Muscle of leg (tissue), 11 donors: Measurements from ENCODE around the gene HERC6. TPM values are rescaled to one million over a fixed set of nuclear protein-coding genes. Genes with fewer than 3 reads are reported as not detected.
"Not testable (repeated sequence)": the region's sequence is repeated elsewhere in the genome, so short reads cannot be mapped to it uniquely, and the experiment has no call there.

Experiments used
- DNase-seq: peaks from one replicate; pipeline ENCODE4 v3.0.0; 2013
- H3K27ac ChIP-seq: one replicate; pipeline ENCODE4 v1.5.1; 2013; ENCODE audit warnings: mild to moderate bottlenecking, low read length, control low read depth
- H3K27me3 ChIP-seq: one replicate; pipeline ENCODE4 v1.6.1; 2013; ENCODE audit warnings: low read length; ENCODE audit not compliant: control insufficient read depth, insufficient read depth
- H3K36me3 ChIP-seq: one replicate; pipeline ENCODE4 v1.6.1; 2013; ENCODE audit warnings: low read length; ENCODE audit not compliant: control insufficient read depth, insufficient read depth
- H3K4me1 ChIP-seq: one replicate; pipeline ENCODE4 v1.6.1; 2013; ENCODE audit warnings: low read length; ENCODE audit not compliant: control insufficient read depth, insufficient read depth
- H3K4me3 ChIP-seq: one replicate; pipeline ENCODE4 v1.5.1; 2013; ENCODE audit warnings: low read length, control low read depth
- H3K9me3 ChIP-seq: replicated peaks from 2 replicates; pipeline ENCODE4 v1.6.1; 2013; ENCODE audit warnings: low read depth, low read length; ENCODE audit not compliant: control insufficient read depth
- WGBS: methylation state at CpG from one replicate; pipeline ENCODE4 v1.1.5; 2013; ENCODE audit warnings: missing lambda C conversion rate; ENCODE audit not compliant: insufficient coverage; 5-methylcytosine and 5-hydroxymethylcytosine counted together
- polyA plus RNA-seq, 8 donors: library from polyadenylated mRNA; unstranded; fragments of 120-200 nt; gene quantifications; one replicate each; pipeline versions ENCODE4 v1.2.1 to v1.2.3, GENCODE V29; 2013; ENCODE audit warnings: inconsistent platforms in 1 of 8, low replicate concordance in 1 of 8; ENCODE audit not compliant: insufficient read length in 8 of 8, insufficient read depth in 1 of 8
- total RNA-seq: library from RNA; stranded (reverse); fragments of 120-200 nt; gene quantifications from one replicate; pipeline ENCODE4 v1.2.4, GENCODE V29; 2013

Gene HERC6
- total and polyA plus RNA-seq, 9 donors = 0.77 to 2.3 (median 1.3) TPM

DNA sequence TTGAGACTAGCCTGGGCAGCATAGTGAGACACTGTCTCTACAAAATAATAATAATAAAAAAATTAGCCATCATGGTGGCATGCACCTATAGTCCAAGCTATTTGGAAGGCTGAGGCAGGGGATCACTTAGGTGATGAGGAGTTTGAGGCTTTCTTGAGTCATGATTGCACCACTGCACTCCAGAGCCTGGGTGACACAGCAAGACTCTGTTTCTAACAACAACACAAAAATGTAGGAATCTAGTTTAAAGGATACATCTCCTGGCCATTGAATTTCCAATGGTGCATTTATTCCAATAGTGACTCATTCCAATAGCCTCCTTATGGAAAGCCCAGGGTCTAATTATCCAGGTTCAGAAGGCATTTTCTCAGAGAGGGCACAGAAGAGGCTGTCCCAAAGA, 21.9 kb upstream of the HERC6 start:
- Histone ChIP-seq H3K27me3 (no peaks in the 10 kb centered on the region), H3K4me1 (no peaks in the 10 kb centered on the region), H3K9me3 (peaks cover 3% of the 10 kb centered on the region), H3K27ac (no peak overlapping the region), H3K4me3 (no peak overlapping the region), H3K36me3 (no peaks in the 10 kb centered on the region)
- no peak for DNase-seq

DNA sequence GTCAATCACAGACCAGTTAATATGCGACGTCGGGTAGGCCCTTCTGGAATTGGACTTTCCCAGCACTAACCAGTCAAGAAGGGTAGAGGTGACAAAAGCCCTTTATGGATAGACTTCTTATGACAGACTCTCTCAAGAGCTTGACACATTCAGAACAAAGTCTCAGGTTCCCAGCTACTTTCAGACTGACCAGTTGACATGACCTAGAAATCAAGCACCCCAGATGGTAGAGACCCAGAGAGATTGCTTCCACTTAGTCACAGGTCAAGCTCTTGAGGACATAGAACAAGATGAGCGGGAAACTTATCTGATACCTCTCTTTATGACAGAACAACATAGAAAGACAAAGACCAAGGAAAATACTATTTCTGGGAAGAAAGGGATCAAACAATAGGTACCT, 21.4 kb upstream of the HERC6 start:
- Histone ChIP-seq H3K9me3 (peaks cover 3% of the 10 kb centered on the region), H3K4me1 (no peaks in the 10 kb centered on the region), H3K36me3 (no peaks in the 10 kb centered on the region), H3K27me3 (no peaks in the 10 kb centered on the region), H3K4me3 (no peak overlapping the region), H3K27ac (no peak overlapping the region)
- no peak for DNase-seq
- WGBS = 78% methylated on average over 3 of the region's 4 CpGs

DNA sequence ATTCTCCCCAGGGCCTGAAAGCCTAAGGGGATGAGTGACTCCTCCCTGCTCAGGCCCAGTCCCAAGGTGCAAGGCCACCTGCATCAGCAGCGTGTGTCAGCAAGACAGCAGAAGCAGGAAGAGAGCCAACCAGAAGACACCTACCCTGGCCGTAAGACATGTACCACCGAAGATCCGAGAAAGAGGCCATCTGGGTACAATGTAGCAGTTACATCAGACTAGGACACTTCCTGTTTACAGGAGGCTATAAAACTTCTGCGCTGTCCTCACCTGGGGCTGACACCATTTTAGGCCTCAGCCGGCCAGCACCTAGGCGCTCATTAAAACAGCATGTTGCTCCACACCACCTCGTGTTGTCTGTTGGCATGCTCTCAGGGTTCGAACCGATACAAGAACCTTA, 19.1 kb upstream of the HERC6 start:
- no peaks in the 10 kb centered on the region for H3K36me3 ChIP-seq
- no peak for DNase-seq
- H3K9me3 ChIP-seq = peaks cover 5% of the 10 kb centered on the region
- no peak overlapping the region for H3K4me3 ChIP-seq
- H3K4me1 ChIP-seq = no peaks in the 10 kb centered on the region
- WGBS = 89% methylated on average over 5 of the region's 10 CpGs
- H3K27me3 ChIP-seq = no peaks in the 10 kb centered on the region
- no peak overlapping the region for H3K27ac ChIP-seq

DNA sequence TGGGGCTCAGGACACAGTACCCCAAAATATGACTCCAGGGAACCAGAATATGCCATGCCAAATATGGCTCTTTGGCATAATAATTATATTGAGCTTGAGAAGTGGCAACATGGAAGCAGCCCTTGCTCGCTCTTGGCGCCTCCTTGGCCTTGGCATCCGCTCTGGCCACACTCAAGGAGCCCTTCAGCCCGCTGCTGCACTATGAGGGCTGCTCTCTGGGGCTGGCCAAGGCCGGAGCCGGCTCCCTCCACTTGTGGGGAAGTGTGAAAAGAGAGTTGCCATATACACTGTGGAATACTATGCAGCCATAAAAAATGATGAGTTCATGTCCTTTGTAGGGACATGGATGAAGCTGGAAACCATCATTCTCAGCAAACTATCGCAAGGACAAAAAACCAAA, 18.4 kb upstream of the HERC6 start:
- DNase-seq = no peak
- Histone ChIP-seq H3K27me3 (no peaks in the 10 kb centered on the region), H3K4me1 (no peaks in the 10 kb centered on the region), H3K4me3 (no peak overlapping the region), H3K27ac (no peak overlapping the region), H3K9me3 (peaks cover 5% of the 10 kb centered on the region), H3K36me3 (no peaks in the 10 kb centered on the region)
- WGBS = 92% methylated on average over 6 of the region's 7 CpGs

DNA sequence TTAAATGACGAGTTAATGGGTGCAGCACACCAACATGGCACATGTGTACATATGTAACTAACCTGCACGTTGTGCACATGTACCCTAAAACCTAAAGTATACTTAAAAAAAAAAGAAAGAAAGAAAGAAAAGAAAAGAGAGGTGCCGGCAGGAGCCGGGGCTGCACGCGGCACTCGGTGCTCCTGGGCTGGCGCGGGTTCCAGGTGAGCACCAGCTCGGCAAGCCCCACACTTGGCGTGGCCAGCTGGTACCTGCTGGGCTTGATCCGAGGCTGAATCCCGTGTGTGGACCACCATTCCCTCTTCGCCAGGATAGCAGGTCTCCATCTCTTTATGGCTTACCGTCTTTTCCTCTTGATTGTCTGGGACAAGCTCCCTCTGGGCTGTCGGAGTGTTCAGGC, 17.9 kb upstream of the HERC6 start:
- no peaks in the 10 kb centered on the region for H3K36me3 ChIP-seq
- no peak for DNase-seq
- no peak overlapping the region for H3K4me3 ChIP-seq
- H3K27ac ChIP-seq = no peak overlapping the region
- WGBS = over 99% methylated on average over 13 of the region's 16 CpGs
- H3K4me1 ChIP-seq = no peaks in the 10 kb centered on the region
- H3K9me3 ChIP-seq = peaks cover 5% of the 10 kb centered on the region
- no peaks in the 10 kb centered on the region for H3K27me3 ChIP-seq

DNA sequence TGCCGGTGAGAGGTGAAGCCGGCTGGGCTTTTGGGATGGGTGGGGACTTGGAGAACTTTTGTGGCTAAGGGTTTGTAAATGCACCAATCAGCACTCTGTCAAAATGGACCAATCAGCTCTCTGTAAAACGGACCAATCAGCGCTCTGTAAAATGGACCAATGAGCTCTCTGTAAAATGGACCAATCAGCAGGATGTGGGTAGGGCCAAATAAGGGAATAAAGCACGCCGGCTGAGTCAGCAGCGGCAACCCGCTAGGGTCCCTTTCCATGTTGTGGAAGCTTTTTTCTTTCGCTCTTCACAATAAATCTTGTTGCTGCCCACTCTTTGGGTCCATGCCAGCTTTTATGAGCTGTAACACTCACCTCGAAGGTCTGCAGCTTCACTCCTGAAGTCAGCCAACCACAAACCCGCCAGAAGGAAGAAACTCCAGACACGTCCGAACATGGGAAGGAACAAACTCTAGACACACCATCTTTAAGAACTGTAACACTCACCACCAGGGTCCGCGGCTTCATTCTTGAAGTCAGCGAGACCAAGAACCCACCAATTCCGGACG, 17.4 kb upstream of the HERC6 start:
- H3K9me3 ChIP-seq, H3K27me3 ChIP-seq, H3K36me3 ChIP-seq, H3K27ac ChIP-seq, H3K4me3 ChIP-seq, H3K4me1 ChIP-seq, DNase-seq: not testable (repeated sequence)
- WGBS = 93% methylated on average over 15 of the region's 18 CpGs

DNA sequence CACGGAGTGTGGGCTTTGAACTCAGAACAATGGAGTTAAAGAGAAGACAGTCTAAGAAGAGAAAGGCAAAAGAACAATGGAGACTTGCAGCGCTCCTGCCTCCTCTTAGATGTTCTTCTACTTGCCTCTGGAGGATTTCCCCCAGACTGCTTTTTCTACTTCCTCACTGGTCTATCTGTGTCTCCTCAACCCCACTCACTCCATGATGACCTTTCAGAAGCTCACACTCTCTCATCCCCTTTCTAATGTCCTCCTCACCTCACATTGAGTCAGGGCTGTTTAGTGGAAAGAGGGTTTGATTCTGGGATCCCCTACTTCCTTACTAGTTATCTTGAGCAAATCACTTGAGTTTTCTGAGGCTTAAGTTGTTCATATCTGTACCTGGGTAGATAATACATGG, 12.2 kb upstream of the HERC6 start:
- no peaks in the 10 kb centered on the region for H3K4me1 ChIP-seq
- no peak overlapping the region for H3K27ac ChIP-seq
- H3K4me3 ChIP-seq = no peak overlapping the region
- no peak for DNase-seq
- H3K9me3 ChIP-seq = peaks cover 5% of the 10 kb centered on the region
- no peaks in the 10 kb centered on the region for H3K36me3 ChIP-seq
- no peaks in the 10 kb centered on the region for H3K27me3 ChIP-seq
- WGBS = 100% methylated on average over 1 of the region's 2 CpGs

DNA sequence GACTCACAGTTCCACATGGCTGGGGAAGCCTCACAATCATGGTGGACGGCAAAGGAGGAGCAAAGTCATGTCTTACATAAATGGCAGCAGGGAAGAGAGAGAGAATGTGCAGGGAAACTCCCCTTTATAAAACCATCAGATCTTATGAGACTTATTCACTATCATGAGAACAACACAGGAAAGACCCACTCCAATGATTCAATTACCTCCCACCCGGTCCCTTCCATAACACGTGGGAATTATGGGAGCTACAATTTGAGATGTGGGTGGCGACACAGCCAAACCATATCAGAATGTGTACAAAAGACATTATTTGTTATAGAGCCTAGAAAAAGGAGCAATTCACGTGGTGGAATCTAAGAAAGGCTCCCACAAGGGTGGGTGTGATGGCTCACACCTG, 10.8 kb upstream of the HERC6 start:
- WGBS = no CpG with 5 or more reads among the region's 5 CpGs
- Histone ChIP-seq H3K9me3 (peaks cover 5% of the 10 kb centered on the region), H3K27ac (no peak overlapping the region), H3K4me1 (no peaks in the 10 kb centered on the region), H3K36me3 (no peaks in the 10 kb centered on the region), H3K4me3 (no peak overlapping the region), H3K27me3 (no peaks in the 10 kb centered on the region)
- DNase-seq = no peak

DNA sequence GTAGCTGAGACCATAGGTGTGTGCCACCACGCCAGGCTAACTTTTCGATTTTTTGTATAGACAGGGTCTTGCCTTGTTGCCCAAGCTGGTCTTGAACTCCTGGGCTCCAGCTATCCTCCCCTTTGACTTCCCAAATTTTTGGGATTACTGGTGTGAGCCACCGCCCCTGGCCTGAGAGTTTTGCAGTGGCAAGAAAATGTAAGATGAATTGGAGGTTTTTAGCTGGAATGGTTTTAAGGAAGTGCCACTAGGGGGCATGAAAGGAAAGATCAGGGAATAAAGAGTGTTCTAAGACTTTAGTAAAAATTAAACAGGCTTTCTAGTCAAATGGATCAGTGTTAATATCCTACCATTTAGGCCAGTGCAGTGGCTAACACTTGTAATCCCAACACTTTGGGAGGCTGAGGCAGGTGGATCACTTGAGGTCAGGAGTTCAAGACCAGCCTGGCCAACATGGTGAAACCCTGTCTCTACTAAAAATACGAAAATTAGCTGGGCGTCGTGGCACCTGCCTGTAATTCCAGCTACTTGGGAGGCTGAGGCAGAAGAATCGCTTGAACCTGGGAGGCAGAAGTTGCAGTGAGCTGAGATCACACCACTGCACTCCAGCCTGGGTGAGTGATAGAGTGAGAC, 9.4 kb upstream of the HERC6 start:
- not testable (repeated sequence) for H3K27me3 ChIP-seq, H3K4me1 ChIP-seq, H3K36me3 ChIP-seq, H3K9me3 ChIP-seq, H3K4me3 ChIP-seq, H3K27ac ChIP-seq
- WGBS = 94% methylated on average over 2 of the region's 7 CpGs
- peak; percentile 41 for DNase-seq

DNA sequence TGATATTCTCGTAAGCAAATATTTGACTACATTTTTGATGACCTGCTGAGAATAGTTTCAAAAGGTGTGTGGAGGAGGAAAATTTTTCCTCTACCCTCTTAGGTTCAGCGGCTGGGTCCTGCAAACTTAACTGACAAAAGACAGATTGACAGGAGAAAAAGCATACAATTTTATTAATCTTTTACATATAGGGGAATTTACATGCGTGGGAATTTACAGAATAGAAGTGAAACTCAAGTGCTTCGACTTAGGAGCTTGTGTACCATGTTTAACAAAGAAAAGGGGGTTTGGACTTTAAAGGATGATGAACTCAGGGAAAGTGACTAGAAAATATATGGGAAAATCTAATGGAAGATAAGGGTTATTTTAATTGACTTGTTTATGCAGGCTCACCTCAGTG, 2.5 kb downstream of the HERC6 start:
- H3K27me3 ChIP-seq = peaks cover 3% of the 10 kb centered on the region
- no peak overlapping the region for H3K4me3 ChIP-seq
- no peak for DNase-seq
- peaks cover 3% of the 10 kb centered on the region for H3K36me3 ChIP-seq
- no CpG with 5 or more reads among the region's 4 CpGs for WGBS
- no peaks in the 10 kb centered on the region for H3K4me1 ChIP-seq
- H3K9me3 ChIP-seq = no peaks in the 10 kb centered on the region
- no peak overlapping the region for H3K27ac ChIP-seq

DNA sequence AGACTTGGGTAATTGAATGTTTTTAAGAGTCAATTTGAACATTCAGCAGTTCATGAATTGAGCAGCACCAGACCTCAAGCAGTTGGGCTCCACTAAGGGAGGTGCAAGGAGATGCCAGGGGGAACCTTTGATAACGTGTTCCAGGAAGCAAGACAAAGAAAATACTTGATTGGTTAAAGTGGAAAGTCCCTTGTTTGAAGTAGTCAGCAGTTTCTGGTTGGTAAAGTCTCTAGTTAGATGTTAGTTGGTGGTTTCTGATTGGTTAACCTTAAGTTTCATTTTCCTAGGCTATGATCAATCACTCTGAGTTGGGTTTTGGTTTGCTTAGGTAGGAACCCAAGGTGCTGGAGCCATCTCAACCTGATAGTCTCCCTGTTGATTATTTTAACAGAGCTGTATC, 4.0 kb downstream of the HERC6 start:
- H3K27me3 ChIP-seq = peaks cover 3% of the 10 kb centered on the region
- DNase-seq = no peak
- no peak overlapping the region for H3K27ac ChIP-seq
- peaks cover 5% of the 10 kb centered on the region for H3K36me3 ChIP-seq
- H3K4me3 ChIP-seq = no peak overlapping the region
- H3K9me3 ChIP-seq = no peaks in the 10 kb centered on the region
- WGBS = 20% methylated on average over 1 of the region's 1 CpG
- H3K4me1 ChIP-seq = no peaks in the 10 kb centered on the region
